CD14-positive monocyte (primary cell): ENCODE results near the gene ZFPM1. TPM values are rescaled to one million over a fixed set of nuclear protein-coding genes. Genes with fewer than 3 reads are reported as not detected.

Experiments used
- DNase-seq, 3 donors: peaks; one replicate each; pipeline ENCODE4 v3.0.0-alpha.2; 2011 to 2022
- H2AFZ ChIP-seq: 2 replicates; pipeline ENCODE4 v1.6.0; 2012; ENCODE audit warnings: mild to moderate bottlenecking, low read depth, low read length, inconsistent platforms; ENCODE audit not compliant: insufficient read depth, poor library complexity, severe bottlenecking
- H3K27ac ChIP-seq, 2 donors: 1 replicate in 1 of 2; 2 replicates in 1 of 2; pipeline ENCODE4 v1.5.1; 2012 to 2013; ENCODE audit warnings: low read length in 2 of 2, control low read depth in 1 of 2, inconsistent platforms in 1 of 2, low read depth in 1 of 2, mild to moderate bottlenecking in 1 of 2
- H3K27me3 ChIP-seq, 2 donors: one replicate each; pipeline versions ENCODE4 v1.6.0 to v1.6.1; 2011 to 2013; ENCODE audit warnings: low read length in 2 of 2; ENCODE audit not compliant: control insufficient read depth in 2 of 2, insufficient read depth in 2 of 2
- H3K36me3 ChIP-seq, 2 donors: replicated peaks in 1 of 2; 1 replicate in 1 of 2; 2 replicates in 1 of 2; pipeline versions ENCODE4 v1.5.1 to v1.6.1; 2012 to 2013; ENCODE audit warnings: low read length in 2 of 2, control low read depth in 1 of 2, inconsistent platforms in 1 of 2, mild to moderate bottlenecking in 1 of 2; ENCODE audit not compliant: insufficient read depth in 2 of 2, control insufficient read depth in 1 of 2
- H3K4me1 ChIP-seq, 2 donors: 1 replicate in 1 of 2; 2 replicates in 1 of 2; pipeline versions ENCODE4 v1.5.1 to v1.6.1; 2012 to 2013; ENCODE audit warnings: low read length in 2 of 2, control low read depth in 1 of 2, inconsistent platforms in 1 of 2, mild to moderate bottlenecking in 1 of 2, moderate library complexity in 1 of 2; ENCODE audit not compliant: insufficient read depth in 2 of 2, control insufficient read depth in 1 of 2
- H3K4me2 ChIP-seq: replicated peaks from 2 replicates; pipeline ENCODE3; 2012; ENCODE audit warnings: low read length, moderate library complexity, mild to moderate bottlenecking; ENCODE audit not compliant: poor library complexity, severe bottlenecking; ENCODE audit errors: extremely low read depth
- H3K4me3 ChIP-seq, 3 experiments: fragments of 200-600 bp in 1 of 3; sonication (generic) in 1 of 3; replicated peaks in 1 of 3; 1 replicate in 2 of 3; 2 replicates in 1 of 3; pipeline ENCODE4 v1.5.1; 2011 to 2013; ENCODE audit warnings: low read length in 3 of 3, mild to moderate bottlenecking in 3 of 3, control low read depth in 2 of 3, low read depth in 2 of 3, inconsistent platforms in 1 of 3, moderate library complexity in 1 of 3
- H3K79me2 ChIP-seq: 2 replicates; pipeline ENCODE4 v1.6.0; 2012; ENCODE audit warnings: mild to moderate bottlenecking, control low read depth, inconsistent platforms, low read length, moderate library complexity; ENCODE audit not compliant: insufficient read depth
- H3K9ac ChIP-seq: 2 replicates; pipeline ENCODE4 v1.6.0; 2017; ENCODE audit warnings: low read length, mild to moderate bottlenecking; ENCODE audit not compliant: insufficient read depth, poor library complexity, severe bottlenecking
- H3K9me3 ChIP-seq, 2 donors: replicated peaks in 1 of 2; 1 replicate in 1 of 2; 2 replicates in 1 of 2; pipeline versions ENCODE4 v1.5.1 to v1.6.1; 2012 to 2013; ENCODE audit warnings: low read length in 2 of 2, control low read depth in 1 of 2; ENCODE audit not compliant: control insufficient read depth in 1 of 2, insufficient read depth in 1 of 2
- H4K20me1 ChIP-seq: 2 replicates; pipeline ENCODE4 v1.6.0; 2012; ENCODE audit warnings: mild to moderate bottlenecking, low read length, control low read depth, moderate library complexity; ENCODE audit not compliant: insufficient read depth
- H3K27ac Mint-ChIP-seq, 7 donors: one replicate each; pipeline ENCODE4 v1.8.0; 2020; ENCODE audit warnings: mild to moderate bottlenecking in 7 of 7, mixed read lengths in 7 of 7, moderate library complexity in 6 of 7, inconsistent platforms in 2 of 7
- H3K27me3 Mint-ChIP-seq, 3 donors: one replicate each; pipeline ENCODE4 v1.8.0; 2021 to 2022; ENCODE audit warnings: low read depth in 3 of 3, mild to moderate bottlenecking in 3 of 3, mixed read lengths in 3 of 3, moderate library complexity in 3 of 3, inconsistent platforms in 1 of 3
- H3K36me3 Mint-ChIP-seq, 2 donors: one replicate each; pipeline ENCODE4 v1.8.0; 2020; ENCODE audit warnings: mixed read lengths in 2 of 2, inconsistent platforms in 1 of 2, mild to moderate bottlenecking in 1 of 2
- H3K4me1 Mint-ChIP-seq: one replicate; pipeline ENCODE4 v1.8.0; 2020; ENCODE audit warnings: mild to moderate bottlenecking, mixed read lengths
- H3K4me3 Mint-ChIP-seq, 2 donors: one replicate each; pipeline ENCODE4 v1.8.0; 2020; ENCODE audit warnings: mild to moderate bottlenecking in 2 of 2, mixed read lengths in 2 of 2, moderate library complexity in 1 of 2
- H3K9me3 Mint-ChIP-seq, 7 donors: one replicate each; pipeline ENCODE4 v1.8.0; 2020 to 2022; ENCODE audit warnings: mixed read lengths in 7 of 7, mild to moderate bottlenecking in 6 of 7, moderate library complexity in 6 of 7, inconsistent platforms in 2 of 7
- WGBS: methylation state at CpG from one replicate; pipeline ENCODE4 v1.1.5; 2013; ENCODE audit warnings: missing lambda C conversion rate; ENCODE audit not compliant: insufficient coverage; 5-methylcytosine and 5-hydroxymethylcytosine counted together
- intact Hi-C, 2 donors: fragments of 100-400 bp; cut with micrococcal nuclease; formaldehyde crosslinking; loops; one replicate each; pipeline versions ENCODE4 v1.15.0 to v1.15.1; 2023
- polyA plus RNA-seq, 3 donors: library from polyadenylated mRNA; depleted of rRNA in 1 of 3; unstranded in 2 of 3; stranded (reverse) in 1 of 3; fragments of 300-500 nt in 2 of 3; fragments of >200 nt in 1 of 3; fragmentation: Illumina TruSeq in 2 of 3; gene quantifications; 1 replicate in 2 of 3; 2 replicates in 1 of 3; pipeline ENCODE4 v1.2.3, GENCODE V29; 2012 to 2021
- TF ChIP-seq, protein P1 (sequence below): fragments of 200-600 bp; IDR thresholded peaks from one replicate; pipeline ENCODE4 v1.8.0; 2022; ENCODE audit warnings: antibody characterized with exemption, mild to moderate bottlenecking

The ZFPM1 gene
- polyA plus RNA-seq, 3 donors = 0.04 to 0.19 (median 0.12) TPM

DNA sequence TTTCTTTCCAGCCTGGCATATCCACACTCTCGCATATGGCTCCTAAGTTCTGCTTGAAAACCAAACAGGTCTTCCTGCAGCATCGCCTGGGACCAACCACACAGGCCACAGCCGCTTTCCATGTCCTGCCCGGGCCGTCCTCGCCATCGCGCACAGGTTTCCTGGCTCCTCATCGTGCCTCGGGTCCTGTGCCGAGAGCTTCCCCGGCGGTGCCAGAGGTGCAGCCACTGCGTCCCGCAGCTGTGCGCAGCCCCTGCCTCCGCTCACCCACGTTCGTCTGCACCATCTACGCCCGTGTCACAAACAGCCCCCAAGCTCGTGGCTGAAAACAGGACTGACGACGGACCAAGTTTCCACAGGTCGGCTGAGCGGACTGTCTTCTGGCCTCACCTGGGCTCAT, 6.3 kb upstream of the ZFPM1 start:
- 88% methylated on average over 26 of the region's 26 CpGs for WGBS
- Mint-ChIP-seq H3K27me3 (peaks cover 21 to 47% (median 25%) of the 10 kb centered on the region in 3 donors), H3K36me3 (no peaks in the 10 kb centered on the region), H3K9me3 (peaks cover 0 to 2% (median 0%) of the 10 kb centered on the region in 7 donors), H3K27ac (no peak overlapping the region), H3K4me1 (peaks cover 20% of the 10 kb centered on the region), H3K4me3 (no peak overlapping the region)
- Histone ChIP-seq H3K36me3 (no peaks in the 10 kb centered on the region), H3K9me3 (no peaks in the 10 kb centered on the region), H4K20me1 (no peaks in the 10 kb centered on the region), H3K79me2 (no peaks in the 10 kb centered on the region), H3K27me3 (peaks cover 0 to 17% of the 10 kb centered on the region in 2 donors), H3K9ac (no peak overlapping the region), H3K27ac (no peak overlapping the region), H2AFZ (no peak overlapping the region), H3K4me1 (peaks cover 13 to 20% of the 10 kb centered on the region in 2 donors), H3K4me2 (no peak overlapping the region), H3K4me3 (no peak overlapping the region)
- intact Hi-C loops = no loop called here
- DNase-seq = no peak
- TF ChIP-seq, protein P1, sequence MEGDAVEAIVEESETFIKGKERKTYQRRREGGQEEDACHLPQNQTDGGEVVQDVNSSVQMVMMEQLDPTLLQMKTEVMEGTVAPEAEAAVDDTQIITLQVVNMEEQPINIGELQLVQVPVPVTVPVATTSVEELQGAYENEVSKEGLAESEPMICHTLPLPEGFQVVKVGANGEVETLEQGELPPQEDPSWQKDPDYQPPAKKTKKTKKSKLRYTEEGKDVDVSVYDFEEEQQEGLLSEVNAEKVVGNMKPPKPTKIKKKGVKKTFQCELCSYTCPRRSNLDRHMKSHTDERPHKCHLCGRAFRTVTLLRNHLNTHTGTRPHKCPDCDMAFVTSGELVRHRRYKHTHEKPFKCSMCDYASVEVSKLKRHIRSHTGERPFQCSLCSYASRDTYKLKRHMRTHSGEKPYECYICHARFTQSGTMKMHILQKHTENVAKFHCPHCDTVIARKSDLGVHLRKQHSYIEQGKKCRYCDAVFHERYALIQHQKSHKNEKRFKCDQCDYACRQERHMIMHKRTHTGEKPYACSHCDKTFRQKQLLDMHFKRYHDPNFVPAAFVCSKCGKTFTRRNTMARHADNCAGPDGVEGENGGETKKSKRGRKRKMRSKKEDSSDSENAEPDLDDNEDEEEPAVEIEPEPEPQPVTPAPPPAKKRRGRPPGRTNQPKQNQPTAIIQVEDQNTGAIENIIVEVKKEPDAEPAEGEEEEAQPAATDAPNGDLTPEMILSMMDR = no peak

DNA sequence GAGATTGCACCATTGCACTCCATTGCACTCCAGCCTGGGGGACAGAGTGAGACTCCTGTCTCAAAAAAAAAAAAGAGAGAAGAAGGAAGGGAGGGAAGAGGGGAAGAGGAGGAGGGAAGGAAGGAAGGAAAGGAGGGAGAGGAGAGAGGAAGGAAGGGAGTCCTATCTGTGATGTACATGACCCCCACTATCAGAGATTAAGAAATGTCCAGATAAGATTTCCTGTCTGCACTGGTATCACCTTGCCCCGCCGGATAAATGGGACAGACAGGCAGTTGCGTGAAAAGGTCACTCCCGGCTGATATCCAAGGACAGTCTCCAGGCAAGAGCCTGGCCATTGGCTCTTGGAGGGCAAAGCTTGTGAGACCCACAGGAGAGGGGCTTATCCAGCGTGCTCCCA, 5.2 kb upstream of the ZFPM1 start:
- peaks cover 0 to 23% of the 10 kb centered on the region in 2 donors for H3K27me3 ChIP-seq
- H3K27me3 Mint-ChIP-seq = peaks cover 25 to 59% (median 30%) of the 10 kb centered on the region in 3 donors
- peaks cover 23 to 30% of the 10 kb centered on the region in 2 donors for H3K4me1 ChIP-seq
- H2AFZ ChIP-seq = no peak overlapping the region
- intact Hi-C loops = no loop called here
- TF ChIP-seq, protein P1 = no peak
- no peaks in the 10 kb centered on the region for H3K36me3 Mint-ChIP-seq
- peak overlapping the region; percentile 21 for H3K4me2 ChIP-seq
- peak overlapping the region in 1 of 7 donors; percentile 41 for H3K27ac Mint-ChIP-seq
- H4K20me1 ChIP-seq = no peaks in the 10 kb centered on the region
- H3K4me3 Mint-ChIP-seq = no peak overlapping the region
- no peaks in the 10 kb centered on the region for H3K36me3 ChIP-seq
- DNase-seq = no peak
- WGBS = 70% methylated on average over 5 of the region's 5 CpGs
- no peaks in the 10 kb centered on the region for H3K9me3 ChIP-seq
- H3K79me2 ChIP-seq = no peaks in the 10 kb centered on the region
- H3K9ac ChIP-seq = no peak overlapping the region
- peaks cover 0 to 4% (median 0%) of the 10 kb centered on the region in 7 donors for H3K9me3 Mint-ChIP-seq
- no peak overlapping the region for H3K4me3 ChIP-seq
- no peak overlapping the region for H3K27ac ChIP-seq
- H3K4me1 Mint-ChIP-seq = peaks cover 28% of the 10 kb centered on the region
